Heart left ventricle (tissue), 13 donors: Measurements from ENCODE around the gene ANKRD11.

Experiments used
- CTCF ChIP-seq, 12 donors: fragments of 200-600 bp; sonication (generic) in 4 of 12; IDR thresholded peaks; one replicate each; pipeline versions ENCODE4 v1.5.0 to v1.8.0; 2018 to 2022; ENCODE audit warnings: antibody characterized with exemption in 12 of 12, mild to moderate bottlenecking in 5 of 12
- POLR2A ChIP-seq, 2 donors: fragments of 450-650 bp; IDR thresholded peaks; one replicate each; pipeline ENCODE4 v1.6.1; 2017; ENCODE audit warnings: antibody characterized with exemption in 2 of 2, mild to moderate bottlenecking in 2 of 2, moderate library complexity in 2 of 2
- donor health status: ischemic (EF 13 %, LVEDD 7.1; RV severe dilation, severe dysfunction).
- donor health status: DM: no; HTN: yes; CAD: no.
- donor health status: DM: no; HTN: no; CAD: no.
- donor health status: ischemic (EF 25% LVEDD 6.9; RV normal size, moderate dysfunction).
- donor health status: ischemic (EF 25% LVEDD 5.7; RV mildly dilated, moderate dysfunction).
- donor health status: ischemic (EF 35%, LVEDD 5.7; RV mildly dilated, moderate dysfunction).
- donor health status: nonischemic (EF 11% LVEDD 7.7; RV severe dilation, severe dysfunction).
- donor health status: DM: yes; HTN: yes; CAD: no.
- donor health status: PGD.
- donor health status: ischemic (EF 29% LVEDD 5.4; RV normal size, mild dysfunction).
- donor health status: nonischemic (EF 23%, LVEDD 6.1; RV moderate dilation, normal function).

GRCh38 chr16:89335803-89336485 lies 154.4 kb downstream of the ANKRD11 start:
- no peak for TF ChIP-seq CTCF (IDR thresholded peaks at IDR 0.05)
- no peak for TF ChIP-seq POLR2A (IDR thresholded peaks at IDR 0.05)
